Tibial nerve (tissue), 4 donors: ENCODE measurements around the gene SERPINA3. TPM values are rescaled to one million over a fixed set of nuclear protein-coding genes. Genes with fewer than 3 reads are reported as not detected.

Experiments
- DNase-seq, 2 donors: peaks; one replicate each; pipeline ENCODE4 v3.0.0-alpha.2; 2019; ENCODE audit warnings: low spot score in 2 of 2
- H3K27ac ChIP-seq, 4 donors: fragments of 200-600 bp; sonication (generic) in 3 of 4; one replicate each; pipeline ENCODE4 v1.5.1; 2017 to 2019; ENCODE audit warnings: mild to moderate bottlenecking in 1 of 4
- H3K27me3 ChIP-seq, 2 donors: fragments of 200-600 bp; sonication (generic) in 1 of 2; one replicate each; pipeline versions ENCODE4 v1.5.1 to v1.6.0; 2017 to 2019
- H3K36me3 ChIP-seq, 3 donors: fragments of 200-600 bp; sonication (generic); one replicate each; pipeline ENCODE4 v1.5.1; 2018 to 2019
- H3K4me1 ChIP-seq, 4 donors: fragments of 200-600 bp; sonication (generic) in 3 of 4; one replicate each; pipeline ENCODE4 v1.5.1; 2017 to 2019
- H3K4me3 ChIP-seq, 4 donors: fragments of 200-600 bp; sonication (generic) in 3 of 4; one replicate each; pipeline ENCODE4 v1.5.1; 2017 to 2019; ENCODE audit warnings: mild to moderate bottlenecking in 1 of 4, moderate library complexity in 1 of 4
- H3K9me3 ChIP-seq, 4 donors: fragments of 200-600 bp; sonication (generic) in 3 of 4; one replicate each; pipeline ENCODE4 v1.5.1; 2017 to 2019
- CTCF ChIP-seq, 5 experiments: fragments of 200-600 bp in 3 of 5; fragments of 450-650 bp in 2 of 5; sonication (generic) in 3 of 5; IDR thresholded peaks; one replicate each; pipeline ENCODE4 v1.5.1; 2016 to 2019; ENCODE audit warnings: antibody characterized with exemption in 5 of 5, mild to moderate bottlenecking in 3 of 5, moderate library complexity in 2 of 5
- EP300 ChIP-seq, 2 donors: sonication (generic); formaldehyde crosslinking; IDR thresholded peaks; one replicate each; pipeline ENCODE4 v1.6.1; 2017; ENCODE audit warnings: antibody characterized with exemption in 2 of 2, mild to moderate bottlenecking in 1 of 2
- POLR2A ChIP-seq, 2 donors: fragments of 450-650 bp; IDR thresholded peaks; one replicate each; pipeline ENCODE4 v1.6.1; 2017; ENCODE audit warnings: antibody characterized with exemption in 2 of 2, mild to moderate bottlenecking in 2 of 2, moderate library complexity in 2 of 2
- WGBS, 2 donors: methylation state at CpG; one replicate each; pipeline ENCODE4 v1.1.5; 2018; 5-methylcytosine and 5-hydroxymethylcytosine counted together
- total RNA-seq, 4 donors: library from RNA; depleted of rRNA; stranded (reverse); fragments of >200 nt; gene quantifications; one replicate each; pipeline ENCODE4 v1.1.0, GENCODE V29; 2016

Gene SERPINA3
- total RNA-seq, 4 donors from 2014 or later: 85.0 to 339 (median 171) TPM

GRCh38 chr14:94654071-94654861 is 42.1 kb downstream of the SERPINA3 start:
- H3K4me3 ChIP-seq: no peak overlapping the region
- H3K36me3 ChIP-seq: no peaks in the 10 kb centered on the region
- H3K27ac ChIP-seq: no peak overlapping the region
- TF ChIP-seq CTCF (IDR thresholded peaks at IDR 0.05): no peak
- no peak for TF ChIP-seq EP300 (IDR thresholded peaks at IDR 0.05)
- TF ChIP-seq POLR2A (IDR thresholded peaks at IDR 0.05): no peak
- 44 to 50% methylated on average over 12 to 13 of the region's 13 CpGs for WGBS, 2 donors
- H3K4me1 ChIP-seq: peaks cover 0 to 6% (median 0%) of the 10 kb centered on the region in 4 donors
- H3K9me3 ChIP-seq: peaks cover 0 to 3% (median 0%) of the 10 kb centered on the region in 4 donors
- H3K27me3 ChIP-seq: no peaks in the 10 kb centered on the region
- no peak for DNase-seq

GRCh38 chr14:94655169-94655710 is 43.0 kb downstream of the SERPINA3 start:
- Histone ChIP-seq H3K27ac (no peak overlapping the region), H3K4me3 (no peak overlapping the region), H3K27me3 (no peaks in the 10 kb centered on the region), H3K4me1 (peaks cover 0 to 6% (median 0%) of the 10 kb centered on the region in 4 donors), H3K9me3 (no peaks in the 10 kb centered on the region), H3K36me3 (no peaks in the 10 kb centered on the region)
- TF ChIP-seq EP300 (IDR thresholded peaks at IDR 0.05): no peak
- no peak for TF ChIP-seq CTCF (IDR thresholded peaks at IDR 0.05)
- TF ChIP-seq POLR2A (IDR thresholded peaks at IDR 0.05): no peak
- WGBS, 2 donors: 32 to 56% methylated on average over 11 of the region's 11 CpGs
- DNase-seq: no peak

GRCh38 chr14:94656043-94656442 is 43.9 kb downstream of the SERPINA3 start:
- peaks cover 0 to 6% (median 0%) of the 10 kb centered on the region in 4 donors for H3K4me1 ChIP-seq
- no peak overlapping the region for H3K27ac ChIP-seq
- DNase-seq: no peak

GRCh38 chr14:94659256-94659655 is 47.1 kb downstream of the SERPINA3 start:
- no peak for TF ChIP-seq CTCF (IDR thresholded peaks at IDR 0.05)

More at GRCh38 chr14:94656043-94656442, 43.9 kb downstream of the SERPINA3 start:
- 90 to 93% methylated on average over 4 of the region's 4 CpGs for WGBS, 2 donors
- TF ChIP-seq CTCF (IDR thresholded peaks at IDR 0.05): no peak
- TF ChIP-seq EP300 (IDR thresholded peaks at IDR 0.05): no peak
- TF ChIP-seq POLR2A (IDR thresholded peaks at IDR 0.05): no peak
- Histone ChIP-seq H3K9me3 (no peaks in the 10 kb centered on the region), H3K27me3 (no peaks in the 10 kb centered on the region), H3K36me3 (no peaks in the 10 kb centered on the region), H3K4me3 (no peak overlapping the region)

GRCh38 chr14:94659901-94660300 is 47.7 kb downstream of the SERPINA3 start:
- H3K27me3 ChIP-seq: no peaks in the 10 kb centered on the region
- TF ChIP-seq CTCF (IDR thresholded peaks at IDR 0.05): no peak
- no peak for TF ChIP-seq POLR2A (IDR thresholded peaks at IDR 0.05)
- no peak for TF ChIP-seq EP300 (IDR thresholded peaks at IDR 0.05)
- no peaks in the 10 kb centered on the region for H3K36me3 ChIP-seq
- peaks cover 0 to 20% (median 0%) of the 10 kb centered on the region in 4 donors for H3K4me1 ChIP-seq
- no peak overlapping the region for H3K4me3 ChIP-seq
- H3K27ac ChIP-seq: no peak overlapping the region
- 59 to 71% methylated on average over 2 of the region's 2 CpGs for WGBS, 2 donors
- no peak for DNase-seq
- no peaks in the 10 kb centered on the region for H3K9me3 ChIP-seq

More at GRCh38 chr14:94659256-94659655, 47.1 kb downstream of the SERPINA3 start:
- Histone ChIP-seq H3K9me3 (no peaks in the 10 kb centered on the region), H3K27ac (no peak overlapping the region), H3K4me3 (no peak overlapping the region), H3K4me1 (peaks cover 0 to 17% (median 0%) of the 10 kb centered on the region in 4 donors), H3K27me3 (no peaks in the 10 kb centered on the region), H3K36me3 (no peaks in the 10 kb centered on the region)
- DNase-seq: no peak
- WGBS, 2 donors: 69 to 79% methylated on average over 1 of the region's 1 CpG
